DMS53 treated with DMSO at 0.1 percent for 48 hours (cell line): ENCODE results near the gene VAMP1.
A peak's percentile ranks its signal among the peaks of the same experiment; 100 is the strongest.
"Not testable (repeated sequence)": the region's sequence is repeated elsewhere in the genome, so short reads cannot be mapped to it uniquely, and the experiment has no call there.

Experiments used
- DNase-seq: peaks from one replicate; lab custom pipeline; 2025; ENCODE audit not compliant: unreplicated experiment; lab: John Stamatoyannopoulos, UW

VAMP1 gene

DNA sequence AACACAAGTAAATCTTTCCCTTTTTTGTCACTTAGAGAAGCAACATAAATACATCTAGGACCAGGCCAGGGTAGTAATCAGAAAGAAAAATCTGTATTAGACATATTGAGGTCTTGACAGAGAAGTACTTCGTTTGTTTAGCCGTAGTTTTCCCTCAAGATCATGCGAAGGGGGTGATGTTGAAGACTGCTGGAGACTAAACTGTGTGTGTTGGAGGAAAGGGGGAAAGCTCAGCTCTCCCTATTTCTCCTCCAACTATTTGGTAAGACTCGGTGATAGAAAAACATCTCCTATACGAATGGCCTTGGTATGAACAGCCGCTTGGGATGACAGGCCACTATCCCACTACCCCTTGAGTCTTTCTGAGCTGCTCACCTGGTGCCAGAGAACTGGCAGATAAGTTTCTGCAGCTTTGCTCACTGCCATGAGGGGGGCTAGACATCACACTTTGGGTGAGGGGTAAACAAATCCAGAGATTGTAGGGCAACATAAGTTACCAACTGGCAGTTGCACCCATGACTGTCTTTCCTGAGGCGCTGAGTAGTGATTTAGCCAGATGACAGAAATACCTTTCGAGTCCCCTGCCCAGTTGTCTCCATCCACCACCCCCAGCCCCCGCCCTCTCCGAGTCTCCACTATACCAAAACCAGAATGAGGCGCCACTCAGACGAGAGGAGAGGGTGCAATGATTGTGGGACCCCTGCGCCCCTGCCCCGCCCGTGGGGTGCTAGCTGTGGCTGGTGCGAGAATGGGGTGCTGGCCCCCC, 685 bp downstream of the VAMP1 start:
- no peak for DNase-seq

DNA sequence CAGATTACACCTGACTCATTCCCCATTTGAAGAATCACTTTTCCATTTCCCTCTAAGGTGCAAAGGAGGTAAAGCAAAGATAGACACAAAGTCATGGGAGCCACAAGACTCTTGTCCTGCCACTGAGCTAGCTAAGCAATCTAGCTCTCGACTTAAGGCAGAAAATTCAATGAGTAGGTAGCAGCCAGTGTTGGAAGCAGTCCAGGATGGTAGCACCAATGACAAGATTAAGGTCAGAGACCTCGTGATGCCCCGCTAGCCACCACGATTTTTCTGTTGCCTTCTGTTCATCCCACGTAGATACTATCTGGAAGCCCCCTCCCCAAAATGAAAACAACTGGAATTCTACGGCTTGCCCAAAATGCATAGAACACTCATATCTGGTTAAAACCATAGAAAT, 1.4 kb downstream of the VAMP1 start:
- no peak for DNase-seq

- no peak for DNase-seq
These were observed 2.2 kb downstream of the VAMP1 start for GRCh38 chr12:6468283-6468575.

- DNase-seq, result not testable (repeated sequence)
These were observed 2.8 kb downstream of the VAMP1 start for GRCh38 chr12:6467571-6468282.

GRCh38 chr12:6466751-6467150, 3.7 kb downstream of the VAMP1 start:
- DNase-seq, result not testable (repeated sequence)

DNA sequence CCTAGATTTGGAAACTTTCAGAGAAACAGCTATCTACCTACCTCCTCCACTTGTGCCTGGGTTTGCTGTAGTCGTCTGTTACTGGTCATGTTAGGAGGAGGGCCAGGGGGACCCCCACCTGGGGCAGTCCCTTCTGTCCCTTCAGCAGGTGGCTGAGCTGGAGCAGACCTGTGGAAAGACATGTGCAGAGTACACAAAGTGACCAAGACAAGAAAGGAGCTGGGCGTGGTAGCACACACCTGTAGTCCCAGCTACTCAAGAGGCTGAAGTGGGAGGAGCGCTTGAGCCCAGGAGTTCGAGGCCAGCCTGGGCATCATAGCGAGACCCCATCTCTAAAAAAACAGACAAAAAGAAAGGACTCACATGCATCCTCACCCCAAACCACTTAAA, 4.3 kb downstream of the VAMP1 start:
- no peak for DNase-seq

DNA sequence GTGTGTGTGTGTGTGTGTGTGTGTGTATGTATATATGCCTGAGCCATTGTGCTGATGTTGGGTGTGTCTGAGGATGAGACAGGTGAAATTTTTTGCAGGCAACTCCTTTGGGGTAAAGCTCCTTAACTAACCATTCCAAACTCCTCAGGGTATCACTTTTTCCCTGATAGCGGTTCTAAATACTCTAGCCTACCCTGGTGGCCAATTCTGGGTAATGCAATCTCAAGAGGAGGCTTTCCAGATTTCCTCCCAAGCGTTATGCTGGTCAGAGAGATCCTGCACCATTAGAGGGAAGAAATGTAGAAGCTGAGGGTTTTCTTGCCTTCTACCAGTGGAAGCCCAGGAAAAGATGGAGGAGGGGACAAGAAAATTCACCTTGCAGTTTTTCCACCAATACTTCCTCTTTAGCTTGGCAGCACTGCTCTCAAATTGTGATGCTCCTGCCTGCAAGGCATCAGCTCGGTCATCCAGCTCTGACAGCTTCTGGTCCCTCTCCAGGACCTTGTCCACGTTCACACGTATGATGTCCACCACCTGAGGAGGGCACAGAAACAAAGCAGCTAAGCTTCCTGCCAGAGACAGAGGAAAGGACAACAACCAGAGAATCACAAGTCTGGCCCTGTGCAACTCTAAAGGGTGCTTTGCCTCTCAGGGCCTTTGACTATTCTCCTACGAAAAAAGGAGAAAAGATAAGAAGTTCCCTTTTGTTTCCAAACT, 4.9 kb downstream of the VAMP1 start:
- DNase-seq, result peak; percentile 90

DNA sequence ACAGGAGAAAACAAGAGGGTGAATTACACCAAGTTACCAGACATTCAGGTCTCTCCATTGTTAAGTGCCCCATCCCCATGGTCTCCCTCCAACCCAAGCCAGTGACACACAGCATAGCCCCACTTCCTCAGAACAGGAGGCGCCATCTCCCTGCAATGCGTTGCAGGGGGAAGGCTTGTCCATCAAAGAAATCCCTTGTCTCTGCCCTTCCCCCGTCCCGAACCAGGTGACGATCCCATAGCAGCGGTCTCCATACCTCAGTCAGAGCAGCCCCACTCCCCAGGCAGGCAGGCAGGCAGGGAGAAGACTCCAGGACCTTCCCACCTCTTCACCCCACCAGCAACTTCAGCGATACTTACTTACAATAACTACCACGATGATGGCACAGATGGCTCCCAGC, 5.9 kb downstream of the VAMP1 start:
- DNase-seq, result no peak

DNA sequence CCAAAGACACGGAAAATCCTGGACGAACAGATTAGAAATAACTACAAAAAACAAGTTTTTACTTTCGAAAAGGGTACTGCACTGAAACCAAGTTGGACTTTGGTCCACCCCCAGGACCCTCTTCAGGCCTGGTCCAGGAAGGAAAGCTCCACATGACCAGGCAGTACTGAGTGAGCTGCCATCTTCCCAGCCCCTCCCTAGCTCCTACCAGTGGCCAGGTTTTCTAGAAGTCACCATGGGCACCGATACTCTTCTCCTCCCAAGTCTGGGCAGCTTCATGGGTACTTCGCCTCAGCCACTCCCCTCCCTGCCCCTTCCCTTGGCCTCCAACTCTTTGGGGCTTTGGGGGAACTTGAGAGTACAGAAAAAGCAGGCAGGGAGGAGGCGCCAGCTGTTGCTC, 6.6 kb downstream of the VAMP1 start:
- DNase-seq, result no peak

DNA sequence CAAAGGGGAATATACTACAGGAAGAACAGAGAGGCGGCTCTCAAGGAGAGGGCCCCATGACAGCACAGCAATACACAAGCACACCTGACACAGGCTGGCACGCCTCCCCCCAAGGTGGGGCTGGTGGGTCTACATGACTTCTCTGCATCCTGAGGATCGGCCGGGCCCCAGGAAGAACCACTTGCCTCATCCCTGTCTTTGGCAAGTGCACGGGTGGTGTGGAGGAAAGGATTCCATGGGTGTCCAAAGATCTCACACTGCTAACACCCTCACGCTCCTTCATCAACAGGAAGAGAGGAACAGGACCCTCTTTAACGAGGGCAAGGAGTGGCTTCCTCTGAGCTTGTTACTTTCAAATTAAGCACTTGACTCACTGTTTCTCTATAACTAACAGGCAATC, 7.3 kb downstream of the VAMP1 start:
- DNase-seq, result no peak

GRCh38 chr12:6462234-6462995, 8.1 kb downstream of the VAMP1 start:
- DNase-seq, result no peak

GRCh38 chr12:6461401-6462233, 8.9 kb downstream of the VAMP1 start:
- no peak for DNase-seq

DNA sequence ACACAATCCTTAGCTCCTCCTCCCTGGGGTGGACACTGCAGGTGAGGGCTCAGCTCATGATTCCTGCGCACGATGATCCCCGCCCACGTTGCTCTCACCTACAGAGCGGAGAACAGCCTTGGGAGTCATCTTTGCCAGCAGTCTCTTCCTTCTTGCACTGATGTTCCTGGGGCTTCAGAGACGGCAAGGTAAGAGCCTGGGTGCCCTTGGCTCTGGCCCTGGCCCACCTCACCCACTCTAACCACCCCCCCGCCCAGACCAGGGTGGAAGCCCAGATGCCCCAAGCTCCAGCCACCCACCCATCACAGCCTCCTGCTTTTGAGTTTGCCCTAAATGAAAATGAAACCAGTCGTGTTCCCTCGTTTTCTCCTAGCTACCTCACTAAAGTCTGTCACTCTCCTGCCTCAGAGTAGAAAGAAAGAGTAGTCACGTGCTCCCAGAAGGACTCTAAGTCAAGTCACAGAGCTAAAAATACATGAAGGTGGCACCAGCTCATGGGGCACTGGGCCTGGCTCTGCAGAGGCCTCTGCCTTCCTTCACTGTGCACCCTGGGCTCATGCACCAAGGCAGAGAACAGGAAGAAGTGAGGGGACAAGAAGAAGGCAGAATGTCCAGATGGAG, 9.6 kb downstream of the VAMP1 start:
- no peak for DNase-seq

DNA sequence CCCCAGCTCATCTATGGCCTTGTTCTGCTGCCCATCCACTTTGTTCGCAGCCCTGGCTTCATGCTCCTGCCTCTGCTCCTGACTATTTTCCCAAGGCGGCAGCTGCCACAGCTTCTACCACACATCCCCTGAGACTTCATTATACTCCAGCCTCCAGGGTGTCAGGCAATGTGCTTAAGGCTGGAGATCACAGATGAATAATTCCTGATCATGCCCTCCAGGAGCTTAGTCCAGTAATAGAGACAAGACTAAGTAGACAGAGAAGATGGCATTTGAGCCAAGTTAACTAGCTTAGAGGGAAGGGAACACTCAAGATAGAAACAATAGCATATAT, 11.5 kb downstream of the VAMP1 start:
- DNase-seq, result no peak

GRCh38 chr12:6458281-6459003, 12.0 kb downstream of the VAMP1 start:
- no peak for DNase-seq

DNA sequence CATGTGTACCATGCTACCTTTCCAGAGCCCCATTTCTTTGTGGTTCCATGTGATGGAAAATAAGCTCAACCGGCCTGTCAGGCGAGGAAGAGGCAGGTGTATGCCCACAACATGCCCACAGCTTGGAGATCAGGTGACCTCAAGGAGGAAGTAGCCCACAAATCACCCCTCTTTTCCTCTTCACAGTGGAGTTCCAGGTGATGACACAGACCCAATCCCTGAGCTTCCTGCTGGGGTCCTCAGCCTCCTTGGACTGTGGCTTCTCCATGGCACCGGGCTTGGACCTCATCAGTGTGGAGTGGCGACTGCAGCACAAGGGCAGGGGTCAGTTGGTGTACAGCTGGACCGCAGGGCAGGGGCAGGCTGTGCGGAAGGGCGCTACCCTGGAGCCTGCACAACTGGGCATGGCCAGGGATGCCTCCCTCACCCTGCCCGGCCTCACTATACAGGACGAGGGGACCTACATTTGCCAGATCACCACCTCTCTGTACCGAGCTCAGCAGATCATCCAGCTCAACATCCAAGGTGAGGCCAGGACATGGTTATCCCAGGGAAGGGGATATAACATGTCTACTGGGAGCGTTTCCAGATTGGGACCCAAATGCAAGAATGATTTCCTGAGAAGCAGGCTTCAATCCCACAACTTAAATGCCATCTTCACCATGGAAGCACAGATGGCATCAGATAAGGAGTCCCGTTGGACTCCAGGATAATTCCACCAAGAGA, 13.1 kb downstream of the VAMP1 start:
- no peak for DNase-seq

- no peak for DNase-seq
These were observed 17.4 kb downstream of the VAMP1 start for GRCh38 chr12:6452944-6453630.

DNA sequence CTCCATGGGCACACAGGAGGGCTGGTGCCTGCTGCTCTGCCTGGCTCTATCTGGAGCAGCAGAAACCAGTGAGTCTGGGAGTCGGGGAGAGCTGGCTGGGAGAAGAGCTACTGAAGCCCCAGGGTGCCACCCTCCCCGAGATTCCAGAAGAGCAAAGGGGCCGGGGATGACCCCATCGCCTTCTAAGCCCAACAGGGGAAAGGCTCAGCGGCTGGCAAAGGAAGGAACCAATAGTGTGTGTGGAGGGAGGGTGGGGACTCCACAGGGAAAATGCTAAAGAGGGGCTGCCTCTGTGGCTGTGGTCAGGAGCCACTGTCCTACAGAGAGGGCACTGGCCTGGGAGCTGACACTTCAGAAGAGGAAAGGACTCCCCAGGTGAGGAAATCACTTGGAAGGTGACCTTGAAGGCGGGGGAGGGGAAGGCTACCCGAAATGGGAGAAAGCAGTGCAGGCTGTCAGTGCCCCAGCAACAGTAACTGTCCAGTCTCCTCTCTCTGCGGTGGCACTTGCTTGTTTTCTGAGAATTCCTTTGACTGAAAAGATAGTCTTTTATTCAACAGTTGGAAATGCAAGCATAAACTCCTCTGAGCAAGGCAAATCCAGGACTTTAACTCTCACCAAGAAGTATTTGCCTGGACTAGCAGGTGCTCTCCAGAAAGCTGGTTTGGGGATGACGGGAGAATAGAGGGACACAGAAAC, 18.1 kb downstream of the VAMP1 start:
- DNase-seq, result no peak
